HG03045 (cell line): ENCODE data around the gene NFILZ.

Source experiments
- ATAC-seq: cut with Tn5 transposase; IDR thresholded peaks from one replicate; pipeline ENCODE4 v1.9.1; 2021; ENCODE audit warnings: mild to moderate bottlenecking, moderate library complexity; ENCODE audit not compliant: unreplicated experiment

Gene NFILZ, protein sequence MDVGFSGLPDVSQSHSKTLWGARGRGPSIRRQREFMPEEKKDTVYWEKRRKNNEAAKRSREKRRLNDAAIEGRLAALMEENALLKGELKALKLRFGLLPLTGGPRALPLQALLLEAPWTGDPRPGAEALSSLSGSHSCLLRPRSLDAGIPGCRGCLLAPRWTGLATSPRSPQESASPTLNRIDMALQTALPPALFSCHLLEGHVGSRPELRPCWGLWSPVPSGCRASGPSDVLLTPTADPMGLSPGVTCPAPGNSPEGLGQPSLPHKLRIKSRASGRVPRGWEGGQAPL

GRCh38 chr19:8629996-8630683 lies at the start of gene NFILZ:
Gene NFILZ, plus strand, starts transcription at chr19:8630633. Its CDS starts 46,133 bp downstream, at chr19:8676766.
- no peak for ATAC-seq

- ATAC-seq: no peak
These were observed 49.6 kb upstream of the NFILZ start for GRCh38 chr19:8580710-8581281.

DNA sequence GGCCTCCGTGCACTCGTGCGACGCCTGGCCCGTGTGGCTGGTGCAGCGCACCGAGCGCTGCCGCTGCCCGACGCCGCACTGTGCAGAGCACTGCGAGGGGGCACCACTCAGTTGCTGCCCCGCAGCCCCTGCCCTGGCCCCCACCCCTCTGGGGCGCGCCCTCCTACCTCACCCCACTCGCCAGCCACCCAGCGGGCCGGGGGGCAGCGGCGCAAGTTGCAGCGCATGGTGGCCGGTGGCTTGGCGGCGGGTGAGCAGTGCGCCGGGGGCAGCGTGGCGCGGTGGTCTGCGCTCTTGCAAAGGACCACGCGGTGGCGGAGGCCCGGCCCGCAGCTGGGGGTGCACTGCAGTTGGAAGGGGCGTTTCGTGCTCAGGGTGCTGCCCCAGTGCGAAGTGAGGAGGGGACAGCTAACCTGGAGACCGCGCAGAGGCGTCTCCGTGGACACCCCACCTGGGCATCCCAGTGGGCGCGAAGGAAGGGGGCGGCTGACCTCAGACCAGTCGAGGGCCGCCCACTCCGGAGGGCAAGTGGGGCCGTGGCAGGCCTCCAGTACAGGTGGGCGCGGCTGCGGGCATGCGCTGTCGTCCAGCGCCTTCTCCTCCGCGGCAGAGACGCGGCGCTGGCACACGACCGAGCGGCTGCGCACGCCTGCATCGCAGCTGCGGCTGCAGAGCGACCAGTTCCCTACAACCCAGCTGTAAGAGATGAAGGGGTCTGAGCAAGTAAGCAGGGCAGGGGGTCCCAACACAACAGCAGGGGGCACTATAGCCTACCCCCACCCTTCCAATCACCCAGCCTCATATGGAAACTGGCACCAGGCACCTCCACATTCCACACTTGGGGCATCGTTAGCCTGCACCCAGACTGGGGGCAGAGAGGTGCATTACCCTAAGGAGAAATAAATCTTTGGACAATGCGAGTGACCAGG lies 45.2 kb upstream of the NFILZ start:
- ATAC-seq: no peak

DNA sequence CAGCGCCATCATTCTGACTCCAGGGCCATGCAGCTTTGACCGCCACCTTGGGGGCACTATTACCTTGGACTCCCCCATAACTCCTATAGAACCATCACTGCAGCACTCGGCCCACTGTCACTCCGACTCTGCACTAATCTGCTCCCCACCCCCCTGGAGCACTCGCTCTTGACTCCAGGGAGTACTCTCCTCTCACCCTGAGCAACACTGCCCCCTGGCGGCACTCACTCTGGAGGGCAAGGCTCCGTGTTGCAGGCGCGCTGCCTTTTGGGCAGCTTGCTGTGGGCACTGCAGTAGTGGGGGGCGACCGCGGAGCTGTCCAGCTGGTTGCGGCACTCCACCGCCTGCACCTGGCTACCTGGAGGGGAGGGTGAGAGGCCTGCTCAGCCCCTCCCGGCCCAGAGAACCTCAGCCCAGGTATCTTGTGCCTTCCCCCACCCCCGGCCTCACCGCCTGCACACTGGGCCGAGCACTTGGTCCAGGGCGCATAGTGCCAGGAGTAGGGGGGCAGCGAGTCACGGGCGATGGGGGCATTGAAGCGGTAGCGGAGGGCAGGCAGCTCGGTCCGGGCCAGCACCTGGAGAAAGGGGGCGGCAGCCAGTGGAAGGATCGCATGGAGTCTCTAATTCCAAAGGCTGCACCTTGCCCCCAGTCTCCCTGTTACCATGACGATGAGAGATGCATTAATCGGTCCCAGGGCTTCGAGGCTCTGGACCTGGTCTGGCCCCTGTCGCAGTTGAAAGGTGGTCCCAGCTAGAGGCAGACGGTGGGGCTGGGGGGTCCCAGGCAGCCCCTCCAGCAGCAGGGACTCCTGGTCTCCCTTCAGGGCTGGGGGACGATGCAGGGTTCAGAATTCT lies 44.3 kb upstream of the NFILZ start:
- ATAC-seq: no peak

- ATAC-seq: no peak
These were observed 41.2 kb upstream of the NFILZ start for GRCh38 chr19:8589177-8589714.

DNA sequence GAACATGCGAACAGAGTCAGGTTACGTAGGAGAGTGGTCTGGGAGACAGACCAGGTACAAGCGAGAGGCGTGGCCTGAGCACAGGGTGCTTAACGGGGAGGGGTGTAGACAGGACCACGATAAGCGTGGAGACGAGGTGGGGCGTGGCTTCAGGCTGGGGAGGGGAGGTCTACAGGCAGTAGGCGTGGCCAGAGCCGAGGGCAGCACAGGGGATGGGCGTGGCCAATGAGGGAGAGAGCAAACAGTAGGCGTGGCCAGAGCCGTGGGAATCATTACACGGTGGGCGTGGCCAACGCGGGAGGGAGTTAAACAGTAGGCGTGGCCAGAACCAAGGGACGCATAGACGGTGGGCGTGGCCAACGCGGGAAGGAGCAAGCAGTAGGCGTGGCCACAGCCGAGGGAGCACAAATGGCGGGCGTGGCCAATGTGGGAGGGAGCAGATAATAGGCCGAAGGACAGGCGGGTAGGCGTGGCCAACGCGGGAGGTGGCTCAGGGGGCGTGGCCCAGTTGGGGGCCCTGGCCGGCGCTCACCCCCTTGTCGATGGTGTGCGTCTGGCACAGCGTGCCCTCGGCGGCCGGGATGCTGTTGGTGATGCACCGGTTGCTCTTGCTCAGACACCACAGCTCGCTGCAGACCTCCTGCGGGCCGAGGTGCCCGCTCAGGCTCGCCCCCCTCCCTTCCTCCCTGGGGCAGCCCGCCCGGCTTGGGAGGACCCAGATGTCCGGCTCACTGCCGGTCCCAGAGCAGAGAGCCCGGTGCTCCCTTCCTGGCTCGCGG lies 38.0 kb upstream of the NFILZ start:
- ATAC-seq: no peak

GRCh38 chr19:8593931-8594330 lies 36.5 kb upstream of the NFILZ start:
- no peak for ATAC-seq

DNA sequence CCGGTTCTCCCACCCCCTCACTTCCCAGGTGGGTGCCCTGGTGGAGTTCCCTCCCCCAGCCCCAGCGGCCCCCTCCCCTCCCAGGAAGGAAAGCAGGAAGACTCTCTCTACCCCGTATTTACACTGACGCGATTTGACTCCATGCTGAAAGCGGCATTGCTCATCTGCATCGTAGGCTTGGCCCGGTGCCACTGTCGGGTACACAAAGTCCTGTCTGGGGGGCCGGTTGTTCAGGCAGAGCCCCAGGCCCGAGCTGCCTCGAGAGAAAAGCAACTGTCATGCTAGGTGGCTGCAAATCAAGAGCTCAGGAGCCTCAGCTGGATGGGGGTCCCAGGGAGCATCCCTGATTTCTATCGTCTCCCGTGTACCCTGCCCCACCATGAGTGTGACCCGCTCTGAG lies 34.8 kb upstream of the NFILZ start:
- no peak for ATAC-seq

GRCh38 chr19:8596168-8596567 lies 34.3 kb upstream of the NFILZ start:
- no peak for ATAC-seq

DNA sequence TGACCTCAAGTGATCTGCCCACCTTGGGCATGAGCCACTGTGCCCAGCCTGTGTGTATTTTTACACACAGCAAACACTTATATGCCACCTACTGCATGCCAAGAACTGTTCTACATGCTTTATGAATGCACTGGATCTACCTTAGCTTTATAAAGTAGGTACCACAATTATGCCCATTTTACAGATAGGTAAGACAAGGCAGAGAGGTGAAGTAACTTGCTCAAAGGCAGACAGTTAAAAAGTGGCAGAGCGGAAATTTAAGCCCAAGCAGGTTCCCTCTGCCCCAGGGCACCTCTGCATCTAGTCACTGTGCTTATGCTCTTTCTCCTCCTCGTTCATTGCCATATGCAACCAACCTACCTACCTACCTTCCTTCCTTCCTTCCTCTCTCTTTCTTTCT lies 30.4 kb upstream of the NFILZ start:
- ATAC-seq: no peak

DNA sequence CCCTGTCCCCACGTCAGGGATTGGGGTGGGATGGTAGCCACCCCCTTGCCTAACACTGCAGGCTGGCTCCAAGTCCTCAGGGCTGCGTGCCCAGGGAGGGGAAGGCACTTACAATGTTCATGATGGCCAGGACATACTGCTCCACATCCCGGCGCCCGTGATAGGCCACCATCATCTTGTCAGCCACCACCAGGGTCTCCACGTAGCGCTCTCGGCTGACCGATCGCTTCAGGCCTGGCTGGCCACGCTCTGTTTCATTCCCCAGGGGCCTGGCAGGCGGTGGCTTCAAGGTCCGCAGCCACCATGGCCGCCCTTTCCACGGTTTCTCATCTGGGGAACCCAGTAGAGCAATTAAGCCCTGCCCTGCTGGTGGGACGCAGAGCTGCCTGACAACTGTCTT lies 29.6 kb upstream of the NFILZ start:
- no peak for ATAC-seq

GRCh38 chr19:8601796-8602195 lies 28.6 kb upstream of the NFILZ start:
- no peak for ATAC-seq

- ATAC-seq: no peak
These were observed 24.9 kb upstream of the NFILZ start for GRCh38 chr19:8605514-8605913.

- ATAC-seq: no peak
These were observed 23.0 kb upstream of the NFILZ start for GRCh38 chr19:8607386-8607785.

GRCh38 chr19:8608941-8609278 lies 21.5 kb upstream of the NFILZ start:
- ATAC-seq: no peak

- ATAC-seq: no peak
These were observed 21.0 kb upstream of the NFILZ start for GRCh38 chr19:8609279-8610040.

DNA sequence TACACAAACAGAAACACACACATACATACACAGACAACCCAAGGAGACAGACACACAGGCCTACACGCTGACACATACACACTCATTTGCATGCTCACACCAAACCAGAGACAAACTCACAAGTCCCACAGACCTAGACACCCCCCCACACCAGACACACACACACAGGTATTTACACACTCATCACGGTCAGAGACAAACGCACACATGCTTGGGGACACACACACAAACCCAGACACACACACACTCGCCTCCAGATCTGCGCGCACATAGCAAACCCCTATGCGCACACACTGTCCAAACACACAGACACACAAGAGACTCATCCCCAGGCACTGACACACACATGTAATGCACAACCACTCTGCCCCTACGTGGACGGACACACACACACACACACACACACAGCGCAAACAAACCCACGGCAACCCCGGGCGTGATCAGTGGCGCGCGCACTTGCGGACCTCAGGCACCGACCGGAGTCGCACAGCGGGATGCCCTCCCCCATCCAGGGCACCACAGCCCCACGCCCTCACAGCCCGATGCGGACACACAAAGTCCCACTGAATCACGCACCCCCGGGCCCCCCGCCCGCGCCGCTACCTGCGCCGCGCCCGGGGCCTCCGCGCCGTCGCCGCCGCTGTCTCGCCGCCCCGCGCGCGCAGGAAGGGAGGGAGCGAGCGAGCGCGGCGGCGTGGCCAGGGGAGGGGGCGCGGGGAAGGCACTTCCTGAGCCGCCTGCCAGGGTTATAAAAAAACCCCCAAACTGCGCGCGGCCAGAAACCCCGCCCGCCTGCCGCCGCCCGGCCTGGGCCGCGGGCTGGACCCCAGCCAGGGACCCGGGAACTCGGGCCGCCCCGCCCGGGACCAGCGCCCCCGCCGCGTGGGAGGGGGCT lies 20.1 kb upstream of the NFILZ start, which contains the start of gene ADAMTS10:
Gene ADAMTS10 (minus strand): TSS at position 675 of the 895 bp plus-strand sequence. CDS start 5,005 bp downstream, outside the sequence.
- no peak for ATAC-seq

- ATAC-seq: no peak
These were observed 19.5 kb upstream of the NFILZ start for GRCh38 chr19:8610936-8611300.
